Ishikawa (cell line): ENCODE data around the gene DYRK3.
A peak's percentile ranks its signal among the peaks of the same experiment; 100 is the strongest.

ENCODE experiments used
- CEBPB ChIP-seq: IDR thresholded peaks from 2 replicates; pipeline ENCODE4 v1.6.1; 2012
- CREB1 ChIP-seq: IDR thresholded peaks from 2 replicates; pipeline ENCODE4 v1.6.1; 2012; ENCODE audit warnings: low read depth
- EGR1 ChIP-seq: IDR thresholded peaks from 2 replicates; pipeline ENCODE4 v1.6.1; 2012
- EP300 ChIP-seq: IDR thresholded peaks from 2 replicates; pipeline ENCODE4 v1.6.1; 2012; ENCODE audit warnings: borderline replicate concordance
- FOXM1 ChIP-seq: IDR thresholded peaks from 2 replicates; pipeline ENCODE4 v1.6.1; 2012; ENCODE audit warnings: low read depth, borderline replicate concordance
- MAX ChIP-seq: IDR thresholded peaks from 2 replicates; pipeline ENCODE4 v1.6.1; 2012
- NFIC ChIP-seq: IDR thresholded peaks from 2 replicates; pipeline ENCODE4 v1.6.1; 2012
- RAD21 ChIP-seq: IDR thresholded peaks from 2 replicates; pipeline ENCODE4 v1.6.1; 2012; ENCODE audit warnings: low read depth
- REST ChIP-seq: IDR thresholded peaks from 2 replicates; pipeline ENCODE4 v1.6.1; 2012; ENCODE audit warnings: low read depth, mild to moderate bottlenecking
- TAF1 ChIP-seq: IDR thresholded peaks from 2 replicates; pipeline ENCODE4 v1.6.1; 2012; ENCODE audit warnings: low read depth, mild to moderate bottlenecking
- TCF12 ChIP-seq: IDR thresholded peaks from 2 replicates; pipeline ENCODE4 v1.6.1; 2012; ENCODE audit warnings: low read depth
- TEAD4 ChIP-seq: IDR thresholded peaks from 2 replicates; pipeline ENCODE4 v1.6.1; 2012
- USF1 ChIP-seq: IDR thresholded peaks from 2 replicates; pipeline ENCODE4 v1.6.1; 2012
- YY1 ChIP-seq: IDR thresholded peaks from 2 replicates; pipeline ENCODE4 v1.6.1; 2012; ENCODE audit warnings: low read depth
- ZBTB7A ChIP-seq: IDR thresholded peaks from 2 replicates; pipeline ENCODE4 v1.6.1; 2012; ENCODE audit warnings: low read depth

Gene DYRK3

GRCh38 chr1:206588492-206588891 is 46.8 kb upstream of the DYRK3 start:
- TF ChIP-seq EP300 = no peak
- no peak for TF ChIP-seq REST
- no peak for TF ChIP-seq TAF1
- no peak for TF ChIP-seq MAX
- TF ChIP-seq ZBTB7A = no peak
- TF ChIP-seq CEBPB = no peak
- no peak for TF ChIP-seq RAD21
- no peak for TF ChIP-seq TEAD4
- TF ChIP-seq FOXM1 = no peak
- TF ChIP-seq YY1 = no peak
- no peak for TF ChIP-seq CREB1
- no peak for TF ChIP-seq TCF12
- no peak for TF ChIP-seq EGR1
- no peak for TF ChIP-seq USF1
- no peak for TF ChIP-seq NFIC

GRCh38 chr1:206589206-206589605 is 46.1 kb upstream of the DYRK3 start:
- TF ChIP-seq EP300 (no peak), FOXM1 (no peak), MAX (no peak), RAD21 (no peak)

GRCh38 chr1:206590025-206590758 is 45.1 kb upstream of the DYRK3 start:
- no peak for TF ChIP-seq TAF1
- 0 out of 2 replicates have a peak, but pooled peaks have one; percentile 2 for TF ChIP-seq RAD21
- no peak for TF ChIP-seq YY1
- TF ChIP-seq EGR1 = no peak

GRCh38 chr1:206591226-206591625 is 44.1 kb upstream of the DYRK3 start:
- no peak for TF ChIP-seq REST
- TF ChIP-seq EP300 = no peak
- TF ChIP-seq CEBPB = no peak
- no peak for TF ChIP-seq TAF1
- TF ChIP-seq USF1 = no peak
- no peak for TF ChIP-seq NFIC
- no peak for TF ChIP-seq YY1
- no peak for TF ChIP-seq MAX
- TF ChIP-seq FOXM1 = no peak
- TF ChIP-seq RAD21 = no peak
- TF ChIP-seq CREB1 = no peak
- TF ChIP-seq EGR1 = no peak
- TF ChIP-seq TCF12 = no peak
- TF ChIP-seq TEAD4 = no peak
- TF ChIP-seq ZBTB7A = no peak

- TF ChIP-seq MAX = no peak
- no peak for TF ChIP-seq USF1
- no peak for TF ChIP-seq FOXM1
- no peak for TF ChIP-seq CREB1
- no peak for TF ChIP-seq EGR1
- no peak for TF ChIP-seq NFIC
- TF ChIP-seq TEAD4 = no peak
- no peak for TF ChIP-seq RAD21
- no peak for TF ChIP-seq TCF12
- no peak for TF ChIP-seq EP300
- no peak for TF ChIP-seq YY1
- no peak for TF ChIP-seq ZBTB7A
- no peak for TF ChIP-seq REST
- TF ChIP-seq TAF1 = no peak
- TF ChIP-seq CEBPB = no peak
These were observed 43.6 kb upstream of the DYRK3 start for GRCh38 chr1:206591696-206592095.
